MG63 (cell line): ENCODE results near the gene ST6GAL2. TPM values are rescaled to one million over a fixed set of nuclear protein-coding genes. Genes with fewer than 3 reads are reported as not detected.

ENCODE experiments used
- DNase-seq: peaks from one replicate; pipeline ENCODE4 v3.0.0-alpha.2; 2020
- H3K27me3 ChIP-seq: fragments of 250-450 bp; sonication (Bioruptor Pico); 2 replicates; pipeline ENCODE4 v1.5.1; 2020; ENCODE audit warnings: mild to moderate bottlenecking, moderate library complexity
- H3K36me3 ChIP-seq: fragments of 250-450 bp; sonication (Bioruptor Pico); 2 replicates; pipeline ENCODE4 v1.5.1; 2020; ENCODE audit warnings: mild to moderate bottlenecking, moderate library complexity
- H3K4me3 ChIP-seq: fragments of 250-450 bp; sonication (Bioruptor Pico); 2 replicates; pipeline ENCODE4 v1.5.1; 2020; ENCODE audit warnings: mild to moderate bottlenecking, moderate library complexity
- H3K9me3 ChIP-seq: fragments of 250-450 bp; sonication (Bioruptor Pico); 2 replicates; pipeline ENCODE4 v1.5.1; 2020; ENCODE audit warnings: mild to moderate bottlenecking, moderate library complexity
- total RNA-seq: library from RNA; depleted of rRNA; stranded (reverse); fragments of >200 nt; shearing (Covaris generic); gene quantifications from 2 replicates; pipeline ENCODE4 v1.2.3, GENCODE V29; 2014; ENCODE audit warnings: low replicate concordance

Gene ST6GAL2
- total RNA-seq, 1 experiment from 2014 or later, result not detected

DNA sequence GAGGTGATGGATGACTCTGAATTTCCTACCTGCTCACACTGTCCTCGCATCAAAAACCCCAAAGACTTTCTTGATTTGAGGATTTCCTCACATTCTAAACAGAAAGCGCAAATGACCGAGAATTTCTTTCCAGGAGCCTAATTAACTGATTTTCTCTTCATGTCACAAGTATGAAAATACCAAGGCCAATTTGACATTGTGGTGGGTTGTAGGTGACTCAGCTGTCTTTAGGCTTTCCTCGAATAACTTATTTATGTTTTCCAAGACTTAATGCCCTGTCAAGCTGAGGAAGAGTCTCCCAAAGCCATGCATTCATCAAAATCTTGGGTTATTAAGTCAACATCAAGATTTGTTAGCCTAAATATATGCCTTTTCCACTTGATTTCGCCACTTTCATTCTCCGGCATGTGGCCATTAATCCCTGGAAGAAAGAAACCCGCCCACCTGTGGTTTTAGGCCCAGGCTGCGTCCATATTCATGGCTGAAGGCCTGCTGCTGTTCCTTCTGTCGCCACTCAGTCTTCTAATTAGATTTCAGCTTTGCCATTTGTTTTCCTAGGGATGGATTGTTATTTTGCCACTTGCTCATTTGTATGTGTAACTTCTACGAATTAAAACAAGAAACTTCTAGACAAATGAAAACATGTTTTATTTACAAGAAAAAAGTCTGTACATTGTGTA lies 84.9 kb downstream of the ST6GAL2 start:
- Histone ChIP-seq H3K9me3 (no peaks in the 10 kb centered on the region), H3K4me3 (no peak overlapping the region), H3K36me3 (no peaks in the 10 kb centered on the region), H3K27me3 (no peaks in the 10 kb centered on the region)
- DNase-seq, result no peak

GRCh38 chr2:106800180-106800579 lies 85.8 kb downstream of the ST6GAL2 start:
- Histone ChIP-seq H3K9me3 (no peaks in the 10 kb centered on the region), H3K36me3 (no peaks in the 10 kb centered on the region), H3K27me3 (no peaks in the 10 kb centered on the region), H3K4me3 (no peak overlapping the region)
- DNase-seq, result no peak

DNA sequence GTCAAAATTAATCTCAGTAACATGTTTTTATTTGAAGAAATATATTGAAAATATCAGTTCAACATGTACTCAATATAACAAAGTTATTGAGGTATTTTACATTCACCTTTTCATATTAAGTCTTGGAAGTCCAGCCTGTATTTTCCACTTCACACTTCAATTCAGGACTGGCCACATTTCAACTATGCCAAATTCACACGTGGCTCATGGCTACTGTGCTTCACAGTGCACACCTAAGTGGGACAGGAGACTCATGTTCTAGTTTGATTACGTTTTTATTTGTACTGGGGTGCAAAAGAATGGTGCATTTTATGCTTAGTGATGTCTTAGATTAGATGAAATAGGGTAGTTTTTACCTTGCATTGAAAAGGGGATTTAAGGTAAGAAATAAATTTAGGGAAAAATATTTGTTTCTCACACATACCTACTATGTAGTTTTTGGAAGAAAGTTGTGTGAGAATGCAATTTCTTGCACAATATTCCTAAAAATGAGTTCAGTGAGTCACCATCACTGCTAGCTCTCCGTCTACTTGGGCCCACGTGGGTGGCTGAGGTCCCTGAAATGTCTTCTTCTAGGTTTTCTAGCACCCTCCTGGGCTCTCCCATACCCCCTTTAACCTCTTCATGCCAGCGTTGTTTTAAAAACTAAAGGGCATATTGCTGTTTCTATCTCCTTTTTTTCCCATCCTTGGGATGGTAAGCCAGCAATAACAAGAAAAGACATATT lies 87.0 kb downstream of the ST6GAL2 start:
- Histone ChIP-seq H3K4me3 (no peak overlapping the region), H3K9me3 (no peaks in the 10 kb centered on the region), H3K27me3 (no peaks in the 10 kb centered on the region), H3K36me3 (no peaks in the 10 kb centered on the region)
- DNase-seq, result no peak

DNA sequence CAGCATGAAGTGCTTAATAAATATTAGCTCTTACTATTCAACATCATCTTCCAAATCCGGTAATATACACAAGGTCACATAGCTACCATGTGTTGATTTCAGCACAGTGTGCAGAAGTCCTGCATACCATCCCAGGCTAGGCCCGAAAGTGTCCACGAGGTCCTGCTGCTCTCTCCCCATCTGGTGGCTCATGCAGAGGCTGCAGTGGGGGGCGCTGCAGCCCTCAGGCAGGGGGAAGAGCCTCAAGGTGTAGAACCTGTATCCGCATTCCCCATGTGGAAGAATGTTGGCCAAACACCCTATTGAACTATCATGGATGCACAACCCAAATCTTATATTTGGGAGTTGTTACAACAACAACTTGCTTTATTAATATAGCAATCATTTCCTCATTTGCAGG lies 88.5 kb downstream of the ST6GAL2 start:
- Histone ChIP-seq H3K36me3 (no peaks in the 10 kb centered on the region), H3K9me3 (no peaks in the 10 kb centered on the region), H3K4me3 (no peak overlapping the region), H3K27me3 (no peaks in the 10 kb centered on the region)
- no peak for DNase-seq

DNA sequence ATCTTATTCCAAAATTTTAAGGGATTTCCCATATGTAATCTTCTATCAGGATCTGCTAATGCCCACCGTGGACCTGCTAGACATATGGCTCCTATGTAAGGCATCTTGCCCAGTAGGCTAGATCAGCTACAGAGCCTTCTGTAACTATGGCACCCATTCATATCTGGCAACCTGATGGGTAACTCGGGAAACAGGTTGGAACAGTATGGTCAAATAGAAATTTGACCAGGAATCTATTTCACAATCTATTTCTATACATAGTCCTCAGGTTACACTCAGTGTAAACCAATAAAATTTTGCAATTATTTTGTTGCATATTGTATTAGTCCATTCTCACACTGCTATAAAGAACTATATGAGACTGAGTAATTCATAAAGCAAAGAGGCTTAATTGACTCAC lies 93.3 kb downstream of the ST6GAL2 start:
- no peak for DNase-seq
- H3K4me3 ChIP-seq, result no peak overlapping the region
- H3K9me3 ChIP-seq, result no peaks in the 10 kb centered on the region
- no peaks in the 10 kb centered on the region for H3K27me3 ChIP-seq
- H3K36me3 ChIP-seq, result no peaks in the 10 kb centered on the region

DNA sequence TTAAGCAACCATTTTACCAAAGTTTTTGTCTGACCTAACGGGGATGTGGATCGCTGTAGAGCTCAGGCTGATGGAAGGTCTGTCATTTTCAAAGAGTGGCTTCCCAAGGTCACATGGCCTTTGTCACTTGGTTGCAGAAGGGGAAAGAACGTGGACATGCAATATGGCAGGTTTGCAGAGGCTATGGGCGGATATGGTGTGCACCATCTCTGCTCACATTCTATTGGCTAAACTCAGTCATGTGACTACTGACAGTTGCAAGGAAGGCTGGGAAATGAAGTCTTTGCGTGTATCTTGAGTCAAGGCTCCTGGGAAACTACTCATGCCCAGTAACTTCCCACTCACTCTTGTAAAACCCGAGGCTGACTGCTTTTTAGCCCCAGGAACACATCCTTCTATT lies 96.8 kb downstream of the ST6GAL2 start:
- Histone ChIP-seq H3K9me3 (no peaks in the 10 kb centered on the region), H3K4me3 (no peak overlapping the region), H3K27me3 (no peaks in the 10 kb centered on the region), H3K36me3 (no peaks in the 10 kb centered on the region)
- peak; percentile 1 for DNase-seq

DNA sequence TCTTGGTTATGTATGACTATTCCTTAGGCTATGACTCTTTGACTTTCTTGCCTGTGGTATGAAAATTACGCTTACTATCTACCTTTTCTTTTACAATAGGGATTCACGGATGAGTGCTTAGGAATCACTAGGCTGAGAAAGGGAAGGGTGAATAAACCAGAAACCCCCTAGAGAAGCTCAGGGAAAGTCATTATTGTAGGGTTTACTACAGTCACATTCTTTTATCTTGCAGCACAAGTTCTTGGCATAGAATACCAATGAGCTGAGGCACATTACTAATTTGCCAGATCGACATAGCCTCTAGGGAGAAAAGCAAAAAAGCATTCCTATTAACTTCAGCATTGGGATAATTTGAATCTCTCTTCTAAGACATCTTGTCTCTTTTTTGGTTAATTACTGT lies 103.3 kb downstream of the ST6GAL2 start:
- Histone ChIP-seq H3K9me3 (no peaks in the 10 kb centered on the region), H3K4me3 (no peak overlapping the region), H3K27me3 (no peaks in the 10 kb centered on the region), H3K36me3 (no peaks in the 10 kb centered on the region)
- DNase-seq, result no peak

GRCh38 chr2:106781196-106781595 lies 104.8 kb downstream of the ST6GAL2 start:
- DNase-seq, result no peak
- Histone ChIP-seq H3K36me3 (no peaks in the 10 kb centered on the region), H3K9me3 (no peaks in the 10 kb centered on the region), H3K27me3 (no peaks in the 10 kb centered on the region), H3K4me3 (no peak overlapping the region)

DNA sequence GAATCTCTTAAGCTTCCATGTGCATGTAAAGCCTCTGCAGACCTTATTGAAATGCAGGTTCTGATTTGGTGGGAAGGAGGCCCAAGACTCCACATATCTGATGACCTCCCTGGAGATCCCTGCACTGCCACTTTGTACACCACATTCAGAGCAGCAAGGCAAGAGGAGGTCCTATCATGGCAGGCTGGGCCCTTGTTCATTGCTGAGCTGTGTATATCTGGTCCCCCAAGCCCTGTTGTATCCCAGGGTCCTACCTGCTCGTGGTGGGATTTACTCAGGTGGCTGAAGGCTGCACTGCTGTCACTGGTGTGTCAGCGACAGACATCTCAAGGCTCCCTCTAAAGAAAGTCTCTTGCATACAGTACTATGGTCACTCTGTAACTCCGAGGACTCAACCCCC lies 114.2 kb downstream of the ST6GAL2 start:
- Histone ChIP-seq H3K9me3 (no peaks in the 10 kb centered on the region), H3K36me3 (no peaks in the 10 kb centered on the region), H3K4me3 (no peak overlapping the region), H3K27me3 (no peaks in the 10 kb centered on the region)
- DNase-seq, result no peak

DNA sequence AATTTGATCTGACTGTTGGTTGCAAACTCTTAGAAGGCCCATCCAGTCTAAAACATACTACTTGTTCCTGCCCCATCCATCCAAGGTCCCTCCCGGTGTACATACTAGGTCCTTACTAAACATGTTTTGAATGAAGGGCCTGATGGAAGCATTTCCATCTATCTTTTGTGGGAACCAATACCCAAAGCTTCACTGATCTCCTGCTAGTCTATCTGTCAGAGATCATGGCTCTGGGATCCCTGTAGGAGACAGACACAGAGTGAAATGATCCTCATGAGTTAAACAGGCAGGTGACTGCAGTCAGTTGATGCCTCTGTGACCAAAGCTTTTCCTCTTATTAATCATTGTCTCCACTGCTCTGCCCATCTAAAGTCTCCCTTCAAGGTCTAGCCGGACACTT lies 115.0 kb downstream of the ST6GAL2 start:
- H3K4me3 ChIP-seq, result no peak overlapping the region
- H3K9me3 ChIP-seq, result no peaks in the 10 kb centered on the region
- H3K36me3 ChIP-seq, result no peaks in the 10 kb centered on the region
- no peak for DNase-seq
- no peaks in the 10 kb centered on the region for H3K27me3 ChIP-seq

DNA sequence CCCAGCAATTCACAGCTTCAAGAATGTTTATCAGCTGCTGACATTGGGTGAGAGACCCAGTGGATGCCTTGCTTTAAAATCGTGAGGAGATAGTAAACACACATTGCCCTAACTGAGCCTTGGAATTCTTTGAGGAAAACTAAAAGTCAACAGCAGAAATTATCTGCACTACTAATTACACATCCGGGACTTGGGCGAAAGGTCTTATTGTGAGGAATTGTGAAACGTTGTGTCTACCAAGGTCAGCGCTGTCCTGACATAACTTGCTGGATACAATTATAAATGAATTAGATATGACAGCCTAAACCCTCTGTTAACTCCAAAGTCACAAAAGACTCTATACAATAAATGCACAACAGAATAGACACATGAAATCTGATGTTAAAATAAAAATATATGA lies 121.4 kb downstream of the ST6GAL2 start:
- no peak for DNase-seq

GRCh38 chr2:106759966-106760365 lies 126.0 kb downstream of the ST6GAL2 start:
- no peak for DNase-seq
- no peak overlapping the region for H3K4me3 ChIP-seq
- no peaks in the 10 kb centered on the region for H3K27me3 ChIP-seq
- H3K9me3 ChIP-seq, result no peaks in the 10 kb centered on the region
- no peaks in the 10 kb centered on the region for H3K36me3 ChIP-seq

More for the DNA sequence above, 121.4 kb downstream of the ST6GAL2 start:
- H3K27me3 ChIP-seq, result no peaks in the 10 kb centered on the region
- no peaks in the 10 kb centered on the region for H3K9me3 ChIP-seq
- H3K4me3 ChIP-seq, result no peak overlapping the region
- H3K36me3 ChIP-seq, result no peaks in the 10 kb centered on the region

DNA sequence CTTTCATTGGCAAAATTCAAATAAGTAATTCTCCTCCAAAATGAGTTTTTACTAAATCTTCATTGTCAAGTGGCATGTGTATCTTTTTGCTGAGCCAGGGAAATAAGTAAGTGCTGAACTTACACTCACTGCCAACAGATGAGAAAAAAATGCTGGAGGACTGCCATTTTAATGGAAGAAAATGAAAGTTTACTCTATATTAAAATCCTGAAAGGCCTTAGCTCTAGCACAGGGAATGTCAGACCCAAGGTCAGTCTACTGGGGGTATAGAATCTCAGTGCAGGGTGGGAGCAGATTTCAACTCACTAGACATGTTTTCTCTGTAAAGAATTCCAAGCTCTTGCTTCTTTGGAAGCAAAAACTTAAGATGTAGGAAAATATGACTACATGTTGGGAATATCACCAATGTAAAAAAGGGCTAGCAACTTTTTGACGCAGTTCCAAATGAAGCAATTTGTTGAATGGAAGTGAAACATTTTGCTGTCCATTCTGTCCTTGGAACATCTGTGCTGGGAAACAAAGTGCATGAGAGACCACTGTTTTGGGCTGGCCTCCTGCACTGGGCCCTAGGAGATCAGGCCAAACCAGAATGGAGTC lies 127.0 kb downstream of the ST6GAL2 start:
- no peaks in the 10 kb centered on the region for H3K9me3 ChIP-seq
- H3K4me3 ChIP-seq, result no peak overlapping the region
- no peaks in the 10 kb centered on the region for H3K27me3 ChIP-seq
- no peaks in the 10 kb centered on the region for H3K36me3 ChIP-seq
- DNase-seq, result no peak
